Ishikawa (cell line): Measurements from ENCODE around the gene FOXN3.

Source experiments
- CEBPB ChIP-seq: IDR thresholded peaks from 2 replicates; pipeline ENCODE4 v1.6.1; 2012
- CREB1 ChIP-seq: IDR thresholded peaks from 2 replicates; pipeline ENCODE4 v1.6.1; 2012; ENCODE audit warnings: low read depth
- EGR1 ChIP-seq: IDR thresholded peaks from 2 replicates; pipeline ENCODE4 v1.6.1; 2012
- EP300 ChIP-seq: IDR thresholded peaks from 2 replicates; pipeline ENCODE4 v1.6.1; 2012; ENCODE audit warnings: borderline replicate concordance
- FOXM1 ChIP-seq: IDR thresholded peaks from 2 replicates; pipeline ENCODE4 v1.6.1; 2012; ENCODE audit warnings: low read depth, borderline replicate concordance
- NFIC ChIP-seq: IDR thresholded peaks from 2 replicates; pipeline ENCODE4 v1.6.1; 2012
- RAD21 ChIP-seq: IDR thresholded peaks from 2 replicates; pipeline ENCODE4 v1.6.1; 2012; ENCODE audit warnings: low read depth
- TAF1 ChIP-seq: IDR thresholded peaks from 2 replicates; pipeline ENCODE4 v1.6.1; 2012; ENCODE audit warnings: low read depth, mild to moderate bottlenecking
- TCF12 ChIP-seq: IDR thresholded peaks from 2 replicates; pipeline ENCODE4 v1.6.1; 2012; ENCODE audit warnings: low read depth
- TEAD4 ChIP-seq: IDR thresholded peaks from 2 replicates; pipeline ENCODE4 v1.6.1; 2012
- YY1 ChIP-seq: IDR thresholded peaks from 2 replicates; pipeline ENCODE4 v1.6.1; 2012; ENCODE audit warnings: low read depth
- ZBTB7A ChIP-seq: IDR thresholded peaks from 2 replicates; pipeline ENCODE4 v1.6.1; 2012; ENCODE audit warnings: low read depth
- TF ChIP-seq, protein P1 (sequence below): IDR thresholded peaks from 2 replicates; pipeline ENCODE4 v1.6.1; 2012
- TF ChIP-seq, protein P2 (sequence below): IDR thresholded peaks from 2 replicates; pipeline ENCODE4 v1.6.1; 2012
- TF ChIP-seq, protein P3 (sequence below): IDR thresholded peaks from 2 replicates; pipeline ENCODE4 v1.6.1; 2012; ENCODE audit warnings: low read depth, mild to moderate bottlenecking

Gene FOXN3

DNA sequence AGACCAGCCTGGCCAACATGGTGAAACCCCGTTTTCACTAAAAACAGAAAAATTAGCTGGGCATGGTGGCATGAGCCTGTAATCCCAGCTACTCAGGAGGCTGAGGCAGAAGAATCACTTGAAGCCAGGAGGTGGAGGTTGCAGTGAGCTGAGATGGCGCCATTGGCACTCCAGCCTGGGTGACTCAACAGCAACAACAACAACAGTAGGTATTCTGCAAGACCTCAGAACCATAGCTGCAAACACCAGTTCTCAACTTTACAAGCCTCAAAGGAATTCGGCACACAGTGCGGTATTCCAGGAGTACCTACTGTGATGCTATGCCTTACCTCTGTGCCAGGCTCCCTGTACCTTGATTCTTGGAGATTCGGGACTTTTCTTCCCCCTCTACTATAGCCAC is 15.8 kb downstream of the FOXN3 start:
- no peak for TF ChIP-seq EGR1
- no peak for TF ChIP-seq TEAD4
- no peak for TF ChIP-seq EP300
- no peak for TF ChIP-seq YY1
- TF ChIP-seq RAD21, result no peak
- no peak for TF ChIP-seq TCF12
- TF ChIP-seq NFIC, result no peak
- TF ChIP-seq, protein P1, sequence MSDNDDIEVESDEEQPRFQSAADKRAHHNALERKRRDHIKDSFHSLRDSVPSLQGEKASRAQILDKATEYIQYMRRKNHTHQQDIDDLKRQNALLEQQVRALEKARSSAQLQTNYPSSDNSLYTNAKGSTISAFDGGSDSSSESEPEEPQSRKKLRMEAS, result no peak

DNA sequence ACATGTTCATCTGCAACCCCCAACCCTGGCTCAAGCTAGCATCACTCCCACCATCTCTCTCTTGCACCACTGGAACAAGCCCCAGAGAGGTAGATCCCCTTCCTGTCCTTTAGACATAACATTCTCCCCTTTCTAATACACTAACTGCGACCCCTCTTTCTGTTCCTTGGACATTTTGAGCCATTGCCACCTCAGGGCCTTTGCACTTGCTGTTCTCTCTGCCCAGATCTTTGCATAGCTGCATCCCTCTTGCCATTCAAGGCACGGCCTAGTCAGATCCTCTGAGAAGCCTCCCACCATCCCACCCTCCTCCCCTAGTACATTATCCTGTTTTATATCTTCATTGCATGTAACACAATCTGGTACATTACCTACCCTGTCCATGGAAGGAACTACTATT is 16.5 kb downstream of the FOXN3 start:
- TF ChIP-seq NFIC (no peak), TEAD4 (no peak), FOXM1 (no peak), YY1 (no peak), RAD21 (no peak), EGR1 (no peak), EP300 (no peak), TCF12 (no peak), ZBTB7A (no peak), CEBPB (no peak), CREB1 (no peak)
- TF ChIP-seq, protein P1, result no peak
- TF ChIP-seq, protein P2, sequence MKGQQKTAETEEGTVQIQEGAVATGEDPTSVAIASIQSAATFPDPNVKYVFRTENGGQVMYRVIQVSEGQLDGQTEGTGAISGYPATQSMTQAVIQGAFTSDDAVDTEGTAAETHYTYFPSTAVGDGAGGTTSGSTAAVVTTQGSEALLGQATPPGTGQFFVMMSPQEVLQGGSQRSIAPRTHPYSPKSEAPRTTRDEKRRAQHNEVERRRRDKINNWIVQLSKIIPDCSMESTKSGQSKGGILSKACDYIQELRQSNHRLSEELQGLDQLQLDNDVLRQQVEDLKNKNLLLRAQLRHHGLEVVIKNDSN, result no peak

DNA sequence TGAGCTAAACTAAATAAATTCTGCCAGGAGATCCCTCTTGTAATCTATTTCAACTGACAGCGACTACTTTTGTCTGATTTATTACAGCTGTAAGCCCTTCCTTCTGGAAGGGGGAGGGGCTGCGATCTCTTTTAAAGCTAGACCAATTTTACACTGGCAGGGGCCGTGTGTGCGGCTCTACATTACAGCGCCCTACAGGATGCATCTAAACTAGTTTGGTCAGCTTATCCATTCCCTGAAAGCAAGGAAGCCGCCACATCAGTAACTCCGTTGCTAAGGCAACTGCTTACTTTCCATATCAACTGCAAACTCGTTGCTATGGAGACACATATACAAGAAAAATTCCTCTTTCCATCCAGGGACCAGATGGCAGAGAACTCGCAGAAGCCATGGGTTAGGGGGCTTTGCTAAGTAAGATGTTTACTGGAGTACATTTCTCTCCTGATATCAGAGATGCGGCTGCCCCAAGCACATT is 17.4 kb downstream of the FOXN3 start:
- TF ChIP-seq, protein P3, sequence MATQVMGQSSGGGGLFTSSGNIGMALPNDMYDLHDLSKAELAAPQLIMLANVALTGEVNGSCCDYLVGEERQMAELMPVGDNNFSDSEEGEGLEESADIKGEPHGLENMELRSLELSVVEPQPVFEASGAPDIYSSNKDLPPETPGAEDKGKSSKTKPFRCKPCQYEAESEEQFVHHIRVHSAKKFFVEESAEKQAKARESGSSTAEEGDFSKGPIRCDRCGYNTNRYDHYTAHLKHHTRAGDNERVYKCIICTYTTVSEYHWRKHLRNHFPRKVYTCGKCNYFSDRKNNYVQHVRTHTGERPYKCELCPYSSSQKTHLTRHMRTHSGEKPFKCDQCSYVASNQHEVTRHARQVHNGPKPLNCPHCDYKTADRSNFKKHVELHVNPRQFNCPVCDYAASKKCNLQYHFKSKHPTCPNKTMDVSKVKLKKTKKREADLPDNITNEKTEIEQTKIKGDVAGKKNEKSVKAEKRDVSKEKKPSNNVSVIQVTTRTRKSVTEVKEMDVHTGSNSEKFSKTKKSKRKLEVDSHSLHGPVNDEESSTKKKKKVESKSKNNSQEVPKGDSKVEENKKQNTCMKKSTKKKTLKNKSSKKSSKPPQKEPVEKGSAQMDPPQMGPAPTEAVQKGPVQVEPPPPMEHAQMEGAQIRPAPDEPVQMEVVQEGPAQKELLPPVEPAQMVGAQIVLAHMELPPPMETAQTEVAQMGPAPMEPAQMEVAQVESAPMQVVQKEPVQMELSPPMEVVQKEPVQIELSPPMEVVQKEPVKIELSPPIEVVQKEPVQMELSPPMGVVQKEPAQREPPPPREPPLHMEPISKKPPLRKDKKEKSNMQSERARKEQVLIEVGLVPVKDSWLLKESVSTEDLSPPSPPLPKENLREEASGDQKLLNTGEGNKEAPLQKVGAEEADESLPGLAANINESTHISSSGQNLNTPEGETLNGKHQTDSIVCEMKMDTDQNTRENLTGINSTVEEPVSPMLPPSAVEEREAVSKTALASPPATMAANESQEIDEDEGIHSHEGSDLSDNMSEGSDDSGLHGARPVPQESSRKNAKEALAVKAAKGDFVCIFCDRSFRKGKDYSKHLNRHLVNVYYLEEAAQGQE, result no peak

DNA sequence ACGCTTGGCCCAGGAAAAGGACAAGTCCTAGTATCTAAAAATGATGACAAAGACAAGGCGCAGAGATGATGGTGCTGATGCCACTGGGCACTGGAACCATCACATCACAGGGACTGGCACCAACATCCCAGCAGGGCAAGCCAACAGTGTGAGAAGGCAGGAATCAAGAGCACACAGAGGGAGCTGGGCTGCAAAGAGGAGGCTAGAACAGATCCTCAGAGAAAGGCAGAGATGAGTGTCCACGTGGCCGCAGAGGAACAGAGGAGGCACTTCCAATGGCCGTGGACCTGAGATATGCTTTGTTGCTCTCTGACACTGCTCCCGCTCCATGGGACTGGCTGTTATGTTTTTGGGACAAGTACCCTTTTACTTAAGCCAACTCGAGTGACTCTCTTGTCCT is 17.9 kb downstream of the FOXN3 start:
- TF ChIP-seq TAF1, result no peak
- TF ChIP-seq, protein P2, result no peak

DNA sequence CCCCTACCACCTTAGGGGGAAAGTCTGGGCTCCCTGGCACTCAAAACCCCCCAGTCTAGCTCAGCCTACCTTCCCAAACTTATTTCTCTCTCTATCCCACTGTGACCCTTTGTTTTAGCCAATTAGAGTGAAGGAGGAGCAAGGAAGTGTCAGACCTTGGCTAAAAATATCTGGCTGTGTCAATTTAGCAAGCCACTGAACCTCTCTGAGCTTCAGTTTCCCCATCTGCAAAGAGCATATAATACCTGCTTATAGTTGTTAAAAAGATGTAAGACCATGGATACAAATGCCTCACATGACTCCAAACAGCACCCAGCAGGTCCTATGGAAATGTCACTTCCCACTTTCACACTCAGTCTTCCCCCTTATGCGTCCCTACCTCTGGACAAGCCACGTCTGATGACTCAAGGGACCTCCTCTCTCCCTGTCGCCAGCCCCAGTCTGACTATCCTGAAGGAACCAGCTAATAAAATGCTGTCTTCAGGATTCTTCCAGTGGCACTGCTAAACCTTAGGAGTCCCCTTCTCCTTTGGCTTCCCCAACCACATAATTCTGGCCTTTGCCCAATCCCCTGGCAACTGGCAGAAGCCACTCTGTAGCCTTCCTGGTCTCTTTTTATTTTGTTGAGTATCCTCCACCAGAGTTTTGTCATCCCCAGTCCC is 19.3 kb downstream of the FOXN3 start:
- TF ChIP-seq, protein P1, result no peak
- TF ChIP-seq NFIC, result no peak
- TF ChIP-seq CEBPB, result no peak
- TF ChIP-seq EP300, result no peak

DNA sequence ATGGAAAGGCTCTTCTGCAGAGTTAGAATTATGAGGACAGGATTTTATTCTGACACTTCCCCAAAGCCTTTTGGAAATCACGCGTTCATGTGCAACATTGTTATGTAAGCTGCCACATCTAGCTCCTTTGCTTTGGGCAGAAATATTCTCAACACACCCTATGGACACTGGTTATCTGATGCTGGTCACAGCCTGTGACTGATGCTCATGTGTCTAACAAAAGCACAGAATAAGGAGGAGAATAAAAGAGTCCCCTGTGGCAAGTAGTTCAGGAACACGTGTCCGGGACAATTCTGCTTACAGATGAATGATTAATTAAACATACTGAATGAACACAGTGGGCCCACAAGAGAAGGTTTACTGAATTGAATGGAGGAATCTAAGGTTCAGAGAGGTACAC is 22.1 kb downstream of the FOXN3 start:
- TF ChIP-seq EP300, result no peak
- TF ChIP-seq, protein P2, result no peak

DNA sequence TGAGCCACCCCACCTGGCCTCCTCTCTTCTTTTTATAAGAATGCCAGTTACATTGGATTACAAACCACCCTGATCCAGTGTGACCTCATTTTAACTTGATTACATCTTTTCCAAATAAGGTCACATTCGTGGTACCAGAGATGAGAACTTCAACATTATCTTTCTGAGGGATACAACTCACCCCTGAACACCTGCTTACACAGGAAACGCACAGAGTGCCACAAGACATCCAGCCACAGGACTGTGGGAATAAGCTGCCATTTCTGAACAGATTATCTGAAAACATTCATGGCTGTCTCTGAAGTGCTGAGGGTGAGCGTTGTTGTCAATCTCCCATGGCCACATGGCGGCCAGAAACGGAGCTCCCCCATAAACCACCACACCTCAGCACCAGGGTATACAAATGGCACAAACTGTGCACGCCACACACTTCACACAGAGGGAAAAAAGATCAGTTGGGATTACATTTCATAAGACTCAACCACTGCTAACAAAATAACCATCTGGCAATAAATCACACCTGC is 23.7 kb downstream of the FOXN3 start:
- no peak for TF ChIP-seq EP300
- TF ChIP-seq RAD21, result no peak
- no peak for TF ChIP-seq NFIC
- no peak for TF ChIP-seq CREB1
- no peak for TF ChIP-seq ZBTB7A
- no peak for TF ChIP-seq YY1
- TF ChIP-seq TAF1, result no peak
- TF ChIP-seq TCF12, result no peak
- TF ChIP-seq, protein P2, result no peak
- TF ChIP-seq, protein P1, result no peak
- no peak for TF ChIP-seq CEBPB
- TF ChIP-seq, protein P3, result no peak
- TF ChIP-seq TEAD4, result no peak
- TF ChIP-seq EGR1, result no peak
- no peak for TF ChIP-seq FOXM1
